GM21786 (cell line): ENCODE measurements around the gene TSPAN4.

Experiments used
- ATAC-seq: cut with Tn5 transposase; IDR thresholded peaks from one replicate; pipeline ENCODE4 v1.9.1; 2021; ENCODE audit not compliant: unreplicated experiment

Gene TSPAN4

GRCh38 chr11:848380-848931 lies 5.8 kb downstream of the TSPAN4 start:
- ATAC-seq, result no peak

- ATAC-seq, result no peak
Observed at GRCh38 chr11:849104-849824, 6.6 kb downstream of the TSPAN4 start.

GRCh38 chr11:849951-850774 lies 7.5 kb downstream of the TSPAN4 start:
- ATAC-seq, result no peak

DNA sequence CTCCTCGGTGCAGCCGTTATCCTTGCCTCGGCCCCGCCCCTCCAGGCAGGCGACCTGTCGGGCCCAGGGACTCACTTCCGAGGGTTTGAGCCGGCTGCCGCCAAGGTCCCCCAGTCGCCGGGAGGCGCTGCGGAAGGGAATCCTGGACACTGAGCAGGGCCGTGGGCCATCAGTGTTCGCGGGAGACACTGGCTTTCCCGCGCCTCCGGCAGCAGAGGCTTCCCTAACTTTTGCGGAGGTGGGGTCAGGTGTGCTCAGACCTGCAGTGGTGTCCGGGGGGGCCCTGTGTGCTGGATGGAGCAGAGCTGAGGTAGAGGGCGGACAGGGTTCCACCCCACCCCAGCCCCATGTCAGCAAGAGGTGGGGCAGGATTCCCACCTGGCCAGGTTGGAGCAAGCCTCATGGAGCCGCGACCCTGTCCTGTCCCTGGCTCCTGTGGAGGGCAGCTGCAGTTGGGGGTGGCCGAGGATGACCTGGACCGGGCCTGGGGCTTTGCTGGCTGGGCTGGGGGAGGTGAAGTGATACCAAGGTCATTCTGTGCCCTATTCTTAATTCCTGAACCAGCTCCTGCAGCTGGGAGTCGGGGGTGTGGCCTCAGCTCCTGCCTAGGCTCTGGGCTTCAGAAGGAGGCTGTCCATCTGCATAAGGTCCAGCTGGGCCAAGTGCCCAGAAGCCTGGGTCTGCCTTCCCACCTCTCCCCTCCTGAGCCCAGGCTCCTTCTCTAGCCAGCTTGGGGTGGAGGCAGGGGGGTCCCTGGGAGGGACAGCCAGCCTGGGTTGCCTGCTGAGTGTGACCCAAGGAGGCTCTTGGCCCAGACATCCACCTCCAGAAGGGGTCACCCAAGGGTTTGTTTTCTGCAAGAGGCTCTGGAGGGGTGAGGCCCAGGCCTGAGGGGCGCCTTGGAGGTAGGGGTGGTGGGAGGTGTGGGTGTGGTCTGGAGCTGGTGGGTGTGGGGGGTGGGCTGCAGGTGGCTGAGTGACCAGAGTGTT lies 8.4 kb downstream of the TSPAN4 start:
- no peak for ATAC-seq

DNA sequence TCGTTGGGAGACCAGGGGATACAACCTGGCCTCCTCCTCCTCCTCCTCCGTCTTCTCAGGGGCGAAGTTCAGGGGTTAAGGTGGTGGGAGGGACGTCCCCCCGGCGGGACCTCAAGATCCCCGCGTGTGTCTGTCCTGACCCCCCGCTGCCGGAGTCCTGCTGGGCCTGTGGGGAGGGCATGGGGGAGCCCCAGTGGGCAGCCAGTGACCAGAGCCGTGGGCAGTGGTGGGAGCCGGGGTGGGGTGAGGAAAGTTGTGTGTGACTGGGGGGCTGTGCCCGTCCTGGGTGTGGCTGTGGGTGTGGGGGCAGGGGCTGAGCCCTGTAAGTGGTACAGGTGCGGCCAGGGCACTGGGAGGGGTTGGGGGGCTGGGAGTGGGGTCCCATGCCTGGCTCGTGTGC lies 10.1 kb downstream of the TSPAN4 start:
- no peak for ATAC-seq

- no peak for ATAC-seq
Observed at GRCh38 chr11:853682-854448, 11.2 kb downstream of the TSPAN4 start.

GRCh38 chr11:854601-855329 lies 12.1 kb downstream of the TSPAN4 start:
- ATAC-seq, result no peak

DNA sequence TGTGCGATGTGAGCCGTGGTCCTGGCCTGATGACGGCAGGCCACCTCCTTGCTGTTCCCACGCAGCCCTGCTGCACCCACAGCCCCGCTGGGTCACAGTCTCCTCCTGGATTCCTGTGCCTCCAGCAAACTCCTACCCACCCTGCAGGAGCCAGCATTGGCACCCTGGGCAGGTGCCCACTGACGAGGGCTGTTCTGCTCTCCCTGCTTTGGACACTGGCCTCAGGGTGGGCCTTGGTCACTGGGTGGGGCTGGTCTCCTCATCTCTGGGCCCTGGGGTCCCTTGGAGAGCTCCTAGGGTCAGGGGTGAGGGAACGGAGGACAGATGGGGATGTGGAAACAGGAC lies 12.7 kb downstream of the TSPAN4 start:
- ATAC-seq, result no peak

- ATAC-seq, result no peak
Observed at GRCh38 chr11:855796-856195, 13.1 kb downstream of the TSPAN4 start.

GRCh38 chr11:856397-856796 lies 13.7 kb downstream of the TSPAN4 start:
- ATAC-seq, result no peak

- no peak for ATAC-seq
Observed at GRCh38 chr11:858053-858761, 15.6 kb downstream of the TSPAN4 start.

- ATAC-seq, result no peak
Observed at GRCh38 chr11:858762-859339, 16.2 kb downstream of the TSPAN4 start.

GRCh38 chr11:859394-860131 lies 16.9 kb downstream of the TSPAN4 start:
- ATAC-seq, result no peak

GRCh38 chr11:860234-861104 lies 17.8 kb downstream of the TSPAN4 start:
- no peak for ATAC-seq

GRCh38 chr11:861105-861479 lies 18.4 kb downstream of the TSPAN4 start:
- no peak for ATAC-seq

DNA sequence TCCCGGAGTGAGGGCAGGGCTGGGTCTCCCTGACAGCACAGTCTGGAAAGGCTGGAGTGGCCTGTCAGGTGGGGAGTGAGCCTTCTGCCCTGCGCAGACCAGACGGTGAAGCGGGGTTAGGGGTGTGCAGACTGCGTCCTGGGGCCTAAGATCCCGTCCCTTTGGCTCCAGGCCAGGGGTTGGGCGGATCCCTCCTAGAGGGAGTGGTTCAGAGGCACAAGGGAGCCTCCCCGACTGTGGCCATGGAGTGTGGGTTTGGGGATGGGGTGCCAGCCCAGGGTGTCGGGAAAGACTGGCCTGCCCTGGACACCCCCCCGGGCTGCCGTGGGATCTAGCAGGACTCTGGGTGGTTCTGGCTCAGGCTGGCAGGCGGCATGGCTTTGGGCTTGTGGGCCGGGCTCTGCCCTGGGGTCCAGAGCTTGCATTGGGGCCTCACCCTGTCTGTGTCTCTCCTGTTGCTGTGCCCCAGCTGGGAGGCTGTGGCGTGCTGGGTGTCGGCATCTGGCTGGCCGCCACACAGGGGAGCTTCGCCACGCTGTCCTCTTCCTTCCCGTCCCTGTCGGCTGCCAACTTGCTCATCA lies 19.5 kb downstream of the TSPAN4 start:
- no peak for ATAC-seq

GRCh38 chr11:862696-863022 lies 20.0 kb downstream of the TSPAN4 start:
- ATAC-seq, result no peak
